CD4-positive, alpha-beta T cell treated with Interleukin-21 for 1 hour (primary cell): ENCODE results near the gene FLVCR1.

Experiments used
- DNase-seq: peaks from one replicate; pipeline ENCODE4 v3.0.0-alpha.2; 2020

The FLVCR1 gene

GRCh38 chr1:212916481-212917133, 58.5 kb downstream of the FLVCR1 start:
- DNase-seq, result no peak

GRCh38 chr1:212917134-212917485, 59.0 kb downstream of the FLVCR1 start:
- DNase-seq, result no peak

- no peak for DNase-seq
Observed at GRCh38 chr1:212917858-212918257, 59.8 kb downstream of the FLVCR1 start.

GRCh38 chr1:212918824-212919223, 60.7 kb downstream of the FLVCR1 start:
- DNase-seq, result no peak

- DNase-seq, result no peak
Observed at GRCh38 chr1:212920246-212920645, 62.2 kb downstream of the FLVCR1 start.

GRCh38 chr1:212920896-212921295, 62.8 kb downstream of the FLVCR1 start:
- DNase-seq, result no peak

GRCh38 chr1:212922016-212922415, 63.9 kb downstream of the FLVCR1 start:
- no peak for DNase-seq

- DNase-seq, result no peak
Observed at GRCh38 chr1:212926372-212926771, 68.3 kb downstream of the FLVCR1 start.

GRCh38 chr1:212928323-212929291, 70.5 kb downstream of the FLVCR1 start:
- no peak for DNase-seq

- DNase-seq, result no peak
Observed at GRCh38 chr1:212930986-212931678, 73.1 kb downstream of the FLVCR1 start.

GRCh38 chr1:212933815-212934471, 75.9 kb downstream of the FLVCR1 start:
- DNase-seq, result no peak

- DNase-seq, result no peak
Observed at GRCh38 chr1:212935387-212935981, 77.4 kb downstream of the FLVCR1 start.

GRCh38 chr1:212937034-212937433, 79.0 kb downstream of the FLVCR1 start:
- no peak for DNase-seq

- DNase-seq, result no peak
Observed at GRCh38 chr1:212938846-212939245, 80.8 kb downstream of the FLVCR1 start.

- no peak for DNase-seq
Observed at GRCh38 chr1:212941452-212941851, 83.4 kb downstream of the FLVCR1 start.

- no peak for DNase-seq
Observed at GRCh38 chr1:212942679-212943392, 84.8 kb downstream of the FLVCR1 start.

GRCh38 chr1:212943393-212943710, 85.3 kb downstream of the FLVCR1 start:
- no peak for DNase-seq

GRCh38 chr1:212944229-212944901, 86.3 kb downstream of the FLVCR1 start:
- DNase-seq, result no peak

GRCh38 chr1:212945056-212945455, 87.0 kb downstream of the FLVCR1 start:
- DNase-seq, result no peak

- DNase-seq, result no peak
Observed at GRCh38 chr1:212945463-212946160, 87.5 kb downstream of the FLVCR1 start.

GRCh38 chr1:212946872-212947271, 88.8 kb downstream of the FLVCR1 start:
- no peak for DNase-seq
